Mesendoderm (in vitro differentiated cells): ENCODE data around the gene FARSB.

ENCODE experiments used
- DNase-seq: peaks from one replicate; pipeline ENCODE4 v3.0.0; 2013
- H2AK5ac ChIP-seq: 2 replicates; pipeline ENCODE4 v1.6.1; 2013; ENCODE audit warnings: low read length, inconsistent platforms
- H2BK120ac ChIP-seq: 2 replicates; pipeline ENCODE4 v1.6.1; 2013; ENCODE audit warnings: low read depth, mild to moderate bottlenecking, low read length, moderate library complexity, mixed read lengths
- H2BK15ac ChIP-seq: replicated peaks from 2 replicates; pipeline ENCODE4 v1.6.1; 2013; ENCODE audit warnings: low read depth, mild to moderate bottlenecking, moderate library complexity
- H2BK5ac ChIP-seq: 2 replicates; pipeline ENCODE4 v1.6.1; 2013; ENCODE audit warnings: low read length, inconsistent platforms
- H3K18ac ChIP-seq: 2 replicates; pipeline ENCODE4 v1.6.1; 2013; ENCODE audit warnings: mild to moderate bottlenecking, low read length, mixed read lengths
- H3K23ac ChIP-seq: one replicate; pipeline ENCODE4 v1.6.1; 2013; ENCODE audit warnings: low read length
- H3K27ac ChIP-seq: 2 replicates; pipeline ENCODE4 v1.5.1; 2013; ENCODE audit warnings: low read depth, mild to moderate bottlenecking, inconsistent platforms, low read length, moderate library complexity
- H3K27me3 ChIP-seq: 2 replicates; pipeline ENCODE4 v1.6.1; 2013; ENCODE audit warnings: low read length, control low read depth, mild to moderate bottlenecking, inconsistent platforms; ENCODE audit not compliant: insufficient read depth, poor library complexity
- H3K36me3 ChIP-seq: 2 replicates; pipeline ENCODE4 v1.6.1; 2013; ENCODE audit warnings: low read length, inconsistent platforms; ENCODE audit not compliant: control insufficient read depth, insufficient read depth
- H3K4ac ChIP-seq: one replicate; pipeline ENCODE4 v1.6.1; 2013; ENCODE audit warnings: low read depth, mild to moderate bottlenecking, low read length, moderate library complexity
- H3K4me1 ChIP-seq: 2 replicates; pipeline ENCODE4 v1.6.1; 2013; ENCODE audit warnings: low read depth, low read length, inconsistent platforms; ENCODE audit not compliant: control insufficient read depth
- H3K4me2 ChIP-seq: 2 replicates; pipeline ENCODE4 v1.6.1; 2013; ENCODE audit warnings: low read length
- H3K4me3 ChIP-seq: 2 replicates; pipeline ENCODE4 v1.5.1; 2013; ENCODE audit warnings: mild to moderate bottlenecking, low read length
- H3K56ac ChIP-seq: one replicate; pipeline ENCODE4 v1.6.1; 2013; ENCODE audit warnings: low read length
- H3K79me1 ChIP-seq: 2 replicates; pipeline ENCODE4 v1.6.1; 2013; ENCODE audit warnings: low read length, inconsistent platforms
- H3K79me2 ChIP-seq: 2 replicates; pipeline ENCODE4 v1.6.1; 2013; ENCODE audit warnings: mild to moderate bottlenecking, low read length; ENCODE audit not compliant: control insufficient read depth, insufficient read depth
- H3K9ac ChIP-seq: 2 replicates; pipeline ENCODE4 v1.6.1; 2013; ENCODE audit warnings: low read length, inconsistent platforms
- H4K5ac ChIP-seq: one replicate; pipeline ENCODE4 v1.6.1; 2013; ENCODE audit warnings: low read length
- H4K8ac ChIP-seq: one replicate; pipeline ENCODE4 v1.6.1; 2013; ENCODE audit warnings: low read depth, mild to moderate bottlenecking, control low read depth, low read length, moderate library complexity
- WGBS: extraction: QIAGEN DNeasy Blood & Tissue Kit; methylation state at CpG from one replicate; pipeline ENCODE4 v1.1.7; 2013; ENCODE audit warnings: low lambda C conversion rate, missing lambda C conversion rate; ENCODE audit not compliant: insufficient coverage; ENCODE audit errors: extremely low coverage; 5-methylcytosine and 5-hydroxymethylcytosine counted together

The FARSB gene

GRCh38 chr2:222545823-222546795, 109.8 kb downstream of the FARSB start:
- no peak overlapping the region for H2BK5ac ChIP-seq
- H3K18ac ChIP-seq = no peak overlapping the region
- no peak overlapping the region for H4K5ac ChIP-seq
- DNase-seq = no peak
- no peak overlapping the region for H3K27ac ChIP-seq
- no peak overlapping the region for H2BK15ac ChIP-seq
- no peak overlapping the region for H3K56ac ChIP-seq
- H3K27me3 ChIP-seq = peaks cover 2% of the 10 kb centered on the region
- no peak overlapping the region for H3K4ac ChIP-seq
- no CpG with 5 or more reads among the region's 6 CpGs for WGBS
- no peak overlapping the region for H2BK120ac ChIP-seq
- no peaks in the 10 kb centered on the region for H3K36me3 ChIP-seq
- no peak overlapping the region for H2AK5ac ChIP-seq
- peak overlapping the region; percentile 76 for H4K8ac ChIP-seq
- H3K23ac ChIP-seq = no peak overlapping the region
- H3K4me2 ChIP-seq = no peak overlapping the region
- no peaks in the 10 kb centered on the region for H3K79me2 ChIP-seq
- H3K4me3 ChIP-seq = no peak overlapping the region
- no peaks in the 10 kb centered on the region for H3K79me1 ChIP-seq
- H3K4me1 ChIP-seq = no peaks in the 10 kb centered on the region
- no peak overlapping the region for H3K9ac ChIP-seq

GRCh38 chr2:222544661-222545060, 111.2 kb downstream of the FARSB start:
- no peaks in the 10 kb centered on the region for H3K79me1 ChIP-seq
- H3K23ac ChIP-seq = no peak overlapping the region
- no peak overlapping the region for H2BK120ac ChIP-seq
- no peak overlapping the region for H2AK5ac ChIP-seq
- no peak overlapping the region for H4K5ac ChIP-seq
- no peak overlapping the region for H3K4me3 ChIP-seq
- no peak overlapping the region for H4K8ac ChIP-seq
- no peak overlapping the region for H3K4me2 ChIP-seq
- DNase-seq = no peak
- no peaks in the 10 kb centered on the region for H3K4me1 ChIP-seq
- no peak overlapping the region for H2BK5ac ChIP-seq
- H3K18ac ChIP-seq = no peak overlapping the region
- WGBS = no CpG with 5 or more reads among the region's 1 CpG
- no peaks in the 10 kb centered on the region for H3K79me2 ChIP-seq
- H3K27me3 ChIP-seq = no peaks in the 10 kb centered on the region
- H3K4ac ChIP-seq = no peak overlapping the region
- H3K36me3 ChIP-seq = no peaks in the 10 kb centered on the region
- H2BK15ac ChIP-seq = no peak overlapping the region
- no peak overlapping the region for H3K9ac ChIP-seq
- H3K27ac ChIP-seq = no peak overlapping the region
- H3K56ac ChIP-seq = no peak overlapping the region

GRCh38 chr2:222538535-222538934, 117.4 kb downstream of the FARSB start:
- Histone ChIP-seq H3K79me2 (no peaks in the 10 kb centered on the region), H3K4me3 (no peak overlapping the region), H2BK120ac (no peak overlapping the region), H4K5ac (no peak overlapping the region), H3K4ac (no peak overlapping the region), H2BK15ac (no peak overlapping the region), H3K4me2 (no peak overlapping the region), H3K18ac (no peak overlapping the region), H4K8ac (no peak overlapping the region), H3K27ac (no peak overlapping the region), H2AK5ac (no peak overlapping the region), H3K23ac (no peak overlapping the region), H3K79me1 (no peaks in the 10 kb centered on the region), H3K4me1 (no peaks in the 10 kb centered on the region), H3K36me3 (no peaks in the 10 kb centered on the region), H2BK5ac (no peak overlapping the region), H3K9ac (no peak overlapping the region), H3K56ac (no peak overlapping the region), H3K27me3 (no peaks in the 10 kb centered on the region)
- DNase-seq = no peak
- WGBS = no CpG with 5 or more reads among the region's 3 CpGs

- H3K27ac ChIP-seq = no peak overlapping the region
- no peaks in the 10 kb centered on the region for H3K4me1 ChIP-seq
- no peaks in the 10 kb centered on the region for H3K36me3 ChIP-seq
- H4K8ac ChIP-seq = no peak overlapping the region
- H3K9ac ChIP-seq = no peak overlapping the region
- no peak overlapping the region for H2AK5ac ChIP-seq
- WGBS = no CpG with 5 or more reads among the region's 6 CpGs
- H3K23ac ChIP-seq = no peak overlapping the region
- no peak overlapping the region for H2BK120ac ChIP-seq
- no peak overlapping the region for H3K4ac ChIP-seq
- H3K27me3 ChIP-seq = no peaks in the 10 kb centered on the region
- H2BK15ac ChIP-seq = no peak overlapping the region
- H4K5ac ChIP-seq = no peak overlapping the region
- no peaks in the 10 kb centered on the region for H3K79me2 ChIP-seq
- no peak overlapping the region for H3K56ac ChIP-seq
- no peak overlapping the region for H3K4me2 ChIP-seq
- H3K4me3 ChIP-seq = no peak overlapping the region
- H3K79me1 ChIP-seq = no peaks in the 10 kb centered on the region
- H2BK5ac ChIP-seq = no peak overlapping the region
- no peak for DNase-seq
- H3K18ac ChIP-seq = no peak overlapping the region
Measured at GRCh38 chr2:222535477-222535876, 120.4 kb downstream of the FARSB start.

GRCh38 chr2:222532315-222532714, 123.6 kb downstream of the FARSB start:
- no peak overlapping the region for H3K9ac ChIP-seq
- WGBS = no CpG with 5 or more reads among the region's 5 CpGs
- no peak overlapping the region for H3K23ac ChIP-seq
- no peaks in the 10 kb centered on the region for H3K4me1 ChIP-seq
- no peak overlapping the region for H3K4ac ChIP-seq
- no peaks in the 10 kb centered on the region for H3K27me3 ChIP-seq
- no peak for DNase-seq
- no peak overlapping the region for H3K4me3 ChIP-seq
- no peak overlapping the region for H3K56ac ChIP-seq
- no peaks in the 10 kb centered on the region for H3K79me1 ChIP-seq
- H2AK5ac ChIP-seq = no peak overlapping the region
- no peak overlapping the region for H2BK120ac ChIP-seq
- no peak overlapping the region for H3K4me2 ChIP-seq
- no peak overlapping the region for H3K18ac ChIP-seq
- no peaks in the 10 kb centered on the region for H3K79me2 ChIP-seq
- H2BK5ac ChIP-seq = no peak overlapping the region
- no peaks in the 10 kb centered on the region for H3K36me3 ChIP-seq
- H4K5ac ChIP-seq = no peak overlapping the region
- no peak overlapping the region for H4K8ac ChIP-seq
- H2BK15ac ChIP-seq = no peak overlapping the region
- H3K27ac ChIP-seq = no peak overlapping the region
